GM18951 (cell line): ENCODE measurements around the gene CDK3.
A peak's percentile ranks its signal among the peaks of the same experiment; 100 is the strongest.
"Not testable (repeated sequence)": the region's sequence is repeated elsewhere in the genome, so short reads cannot be mapped to it uniquely, and the experiment has no call there.

Experiments used
- POLR2A ChIP-seq: IDR thresholded peaks from 4 replicates; pipeline ENCODE4 v1.6.1; 2011; ENCODE audit warnings: mild to moderate bottlenecking; ENCODE audit not compliant: insufficient read length, insufficient read depth; ENCODE audit errors: extremely low read depth
- in situ Hi-C: fragments of 300-500 bp; cut with MboI; formaldehyde crosslinking; loops from one replicate; pipeline ENCODE4 v1.12.0; 2022; ENCODE audit warnings: low sequenced_read_pairs, mixed read lengths, inconsistent platforms; ENCODE audit not compliant: unreplicated experiment

The CDK3 gene

DNA sequence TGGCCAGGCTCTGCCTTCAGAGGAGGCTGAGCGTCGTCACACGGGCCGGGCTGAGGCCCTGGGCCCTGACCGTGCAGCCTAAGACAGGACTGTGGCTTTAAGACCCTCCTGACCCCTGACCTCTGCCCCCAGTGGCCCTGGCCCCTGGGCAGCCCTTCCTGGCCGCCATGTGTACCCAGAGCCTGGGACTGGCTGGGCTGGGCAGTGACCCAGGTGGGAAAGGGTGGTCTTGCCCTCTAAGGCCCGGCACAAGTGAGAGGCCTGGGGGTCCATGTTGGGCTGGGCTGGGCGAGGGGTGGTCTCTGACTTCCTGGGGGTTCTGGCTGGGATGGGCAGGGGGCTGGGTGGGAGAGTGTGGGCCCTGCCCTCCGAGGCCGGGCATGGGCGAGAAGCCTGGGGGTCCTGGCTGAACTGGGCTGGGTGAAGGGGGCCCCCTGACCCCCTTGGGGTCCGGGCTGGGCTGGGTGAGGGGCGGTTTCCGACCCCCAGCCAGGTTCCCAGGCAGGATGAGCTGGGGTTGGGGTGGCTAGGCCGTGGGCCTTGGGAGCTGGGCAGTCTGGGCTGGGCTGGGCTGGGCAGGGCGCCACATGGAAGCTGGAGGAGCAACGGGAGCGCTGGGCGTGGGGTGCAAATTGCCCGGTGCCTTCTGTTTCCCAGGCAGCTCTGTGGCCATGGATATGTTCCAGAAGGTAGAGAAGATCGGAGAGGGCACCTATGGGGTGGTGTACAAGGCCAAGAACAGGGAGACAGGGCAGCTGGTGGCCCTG lies at the start of gene CDK3:
CDK3 (plus strand) TSS at position 101 of the 767 bp plus-strand sequence; CDS start at position 672, 571 bp downstream.
- in situ Hi-C loops = loop anchor here (10.0 kb wide), 1 partner anchor 86 kb away; no protein-coding TSS in a partner anchor

DNA sequence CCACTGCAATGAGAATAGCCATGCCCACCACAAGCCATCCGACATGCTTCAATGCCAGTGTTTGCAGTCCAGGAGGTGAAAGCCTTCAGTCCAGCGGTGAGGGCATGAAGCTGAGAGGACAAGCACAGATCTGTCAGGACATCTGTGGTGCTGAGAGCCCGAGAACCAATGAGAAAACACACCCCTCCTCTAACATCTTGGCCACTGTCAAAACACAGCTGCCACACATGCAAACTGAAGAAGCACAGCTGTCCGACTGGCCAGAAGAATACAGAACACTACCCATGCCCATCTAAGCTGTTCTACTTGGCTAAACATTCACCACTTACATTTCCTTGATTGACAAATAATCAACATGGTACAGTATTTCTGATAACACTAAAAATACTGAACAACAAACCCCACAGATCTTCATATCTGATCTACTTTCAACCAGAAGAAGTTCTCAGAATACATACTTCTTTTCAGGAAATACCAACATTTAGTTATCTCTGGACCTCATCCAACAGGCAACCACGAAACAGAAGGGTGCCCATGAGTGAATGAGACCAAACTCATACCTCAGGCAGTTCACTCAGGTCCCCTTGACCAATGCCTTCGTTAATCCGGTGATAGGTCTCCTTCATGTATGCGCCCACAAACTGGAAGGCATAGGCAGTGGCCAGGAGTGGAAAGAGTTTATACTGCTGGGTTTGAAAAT lies 49.6 kb upstream of the CDK3 start:
- no peak for TF ChIP-seq POLR2A
- in situ Hi-C loops = no loop called here

More for the DNA sequence above, at the start of gene CDK3:
- TF ChIP-seq POLR2A = no peak

- TF ChIP-seq POLR2A = no peak
- in situ Hi-C loops = no loop called here
These were observed 41.4 kb upstream of the CDK3 start for GRCh38 chr17:75959051-75959838.

- no peak for TF ChIP-seq POLR2A
- in situ Hi-C loops = no loop called here
These were observed 40.7 kb upstream of the CDK3 start for GRCh38 chr17:75959839-75960511.

DNA sequence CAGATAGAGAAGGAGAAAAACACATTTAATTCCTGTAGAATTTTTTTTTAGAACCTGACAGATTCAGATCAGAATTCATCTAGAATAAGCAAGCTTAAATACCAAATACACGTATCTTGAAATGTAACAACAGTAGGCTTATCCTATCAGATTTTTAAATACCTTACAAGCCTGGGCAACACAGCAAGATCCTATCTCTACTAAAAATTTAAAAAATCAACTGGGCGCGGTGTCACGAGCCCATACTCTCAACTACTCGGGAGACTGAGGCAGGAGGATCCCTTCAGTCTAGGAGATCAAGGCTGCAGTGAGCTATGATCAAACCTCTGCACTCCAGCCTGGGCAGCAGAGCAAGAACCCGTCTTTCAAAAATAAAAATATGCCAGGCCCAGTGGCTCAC lies 35.2 kb upstream of the CDK3 start:
- in situ Hi-C loops = no loop called here
- no peak for TF ChIP-seq POLR2A

GRCh38 chr17:75969044-75969443 lies 31.6 kb upstream of the CDK3 start:
- in situ Hi-C loops = not testable (repeated sequence)

DNA sequence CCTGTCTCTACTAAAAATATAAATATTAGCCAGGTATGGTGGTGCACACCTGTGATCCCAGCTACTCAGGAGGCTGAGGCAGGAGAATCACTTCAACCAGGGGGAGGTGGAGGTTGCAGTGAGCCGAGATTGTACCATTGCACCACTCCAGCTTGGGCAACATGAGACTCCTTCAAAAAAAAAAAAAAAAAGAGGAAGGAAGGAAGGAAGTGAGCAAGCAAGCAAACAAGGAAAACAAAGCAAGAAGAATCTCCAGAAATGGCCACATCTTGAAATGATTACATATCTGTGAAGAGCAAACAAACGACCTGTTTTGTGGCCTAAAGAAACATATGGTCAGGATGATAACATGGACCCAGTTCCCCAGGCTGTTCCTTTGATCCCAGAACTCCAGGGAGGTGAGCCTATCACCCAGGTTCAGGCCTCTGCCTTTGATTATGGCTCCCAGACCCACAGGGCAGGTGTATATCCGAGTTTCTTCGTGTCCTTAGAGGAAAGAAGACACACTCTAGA lies 30.6 kb upstream of the CDK3 start:
- in situ Hi-C loops = no loop called here
- no peak for TF ChIP-seq POLR2A

- in situ Hi-C loops = no loop called here
- no peak for TF ChIP-seq POLR2A
These were observed 30.0 kb upstream of the CDK3 start for GRCh38 chr17:75970626-75971025.

DNA sequence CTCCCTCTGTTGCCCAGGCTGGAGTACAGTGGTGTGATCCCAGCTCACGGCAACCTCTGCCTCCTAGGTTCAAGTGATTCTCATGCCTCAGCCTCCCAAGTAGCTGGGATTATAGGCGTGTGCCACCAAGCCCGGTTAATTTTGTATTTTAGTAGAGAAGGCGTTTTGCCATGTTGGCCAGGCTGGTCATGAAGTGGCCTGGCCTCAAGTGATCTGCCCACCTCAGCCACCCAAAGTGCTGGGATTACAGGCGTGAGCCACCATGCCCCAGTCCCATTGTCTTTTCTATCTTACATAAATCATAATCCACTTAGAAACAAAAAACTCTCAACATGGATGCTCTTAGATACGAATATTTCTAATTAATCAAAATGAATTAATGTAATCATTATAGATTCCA lies 25.5 kb upstream of the CDK3 start:
- in situ Hi-C loops = not testable (repeated sequence)

GRCh38 chr17:75975757-75976174 lies 24.9 kb upstream of the CDK3 start:
- no peak for TF ChIP-seq POLR2A
- in situ Hi-C loops = no loop called here

GRCh38 chr17:75976175-75976848 lies 24.3 kb upstream of the CDK3 start:
- in situ Hi-C loops = no loop called here
- TF ChIP-seq POLR2A = no peak

- in situ Hi-C loops = no loop called here
- peak; percentile 92 for TF ChIP-seq POLR2A
These were observed 21.5 kb upstream of the CDK3 start, which contains the start of the genes ACOX1 and TEN1 for GRCh38 chr17:75978938-75979704. Gene ACOX1 (minus strand): TSS chr17:75979166. CDS start chr17:75979073, 93 bp downstream. Gene TEN1 (plus strand): TSS chr17:75979240. CDS start chr17:75986193, 6,953 bp downstream.
